Measurements from ENCODE around the gene CCR9. TPM values are rescaled to one million over a fixed set of nuclear protein-coding genes. Genes with fewer than 3 reads are reported as not detected.

The CCR9 gene
- total RNA-seq, 1 experiment from 2014 or later: not detected

- Histone ChIP-seq H3K27me3 (ENCODE audit: insufficient read depth, low read length) (no peaks in the 10 kb centered on the region), H2AFZ (ENCODE audit: low read depth, low read length, poor library complexity, severe bottlenecking) (no peak overlapping the region), H3K36me3 (ENCODE audit: control insufficient read depth in 1 of 2, insufficient read depth in 2 of 2, low read length in 2 of 2) (no peaks in the 10 kb centered on the region), H3K4me3 (replicated peaks in 1 of 2; ENCODE audit: low read depth in 1 of 2, low read length in 2 of 2) (no peak overlapping the region), H3K9me3 (ENCODE audit: control insufficient read depth in 1 of 2, insufficient read depth in 1 of 2, low read depth in 1 of 2, low read length in 2 of 2) (peaks cover 0 to 8% of the 10 kb centered on the region in 2 experiments; a peak in 3 of 4 replicates), H3K9ac (ENCODE audit: low read length) (no peak overlapping the region), H3K4me2 (ENCODE audit: low read length) (no peak overlapping the region), H3K27ac (ENCODE audit: low read depth, low read length) (no peak overlapping the region), H3K79me2 (ENCODE audit: insufficient read depth, low read length) (no peaks in the 10 kb centered on the region), H4K20me1 (ENCODE audit: insufficient read depth) (no peaks in the 10 kb centered on the region), H3K4me1 (ENCODE audit: control insufficient read depth in 1 of 2, insufficient read depth in 2 of 2, low read length in 2 of 2) (no peaks in the 10 kb centered on the region), H3K9me2 (ENCODE audit: insufficient read depth) (no peaks in the 10 kb centered on the region)
- POLR2A ChIA-PET: no interaction called here
- CTCF ChIA-PET: interaction anchor here (0.6 kb wide), 1 partner anchor 107 kb away, joined by 6 read pairs; no protein-coding TSS in a partner anchor
- RAD21 ChIA-PET (ENCODE audit: low non-redundant PET in 1 of 2, low total read pairs in 2 of 2, uncharacterized antibody in 2 of 2, unreplicated experiment in 2 of 2): no interaction called here
- DNase-seq (ENCODE audit: low read depth, low spot score) (no peak), ATAC-seq (no peak)
- BruUV-seq (replicated peaks): no TSS peak
- no peak for TF ChIP-seq RAD21 (IDR thresholded peaks at IDR 0.05; ENCODE audit: low read depth)
- no peak for TF ChIP-seq EZH2 (IDR thresholded peaks at IDR 0.05)
- TF ChIP-seq, protein P1, sequence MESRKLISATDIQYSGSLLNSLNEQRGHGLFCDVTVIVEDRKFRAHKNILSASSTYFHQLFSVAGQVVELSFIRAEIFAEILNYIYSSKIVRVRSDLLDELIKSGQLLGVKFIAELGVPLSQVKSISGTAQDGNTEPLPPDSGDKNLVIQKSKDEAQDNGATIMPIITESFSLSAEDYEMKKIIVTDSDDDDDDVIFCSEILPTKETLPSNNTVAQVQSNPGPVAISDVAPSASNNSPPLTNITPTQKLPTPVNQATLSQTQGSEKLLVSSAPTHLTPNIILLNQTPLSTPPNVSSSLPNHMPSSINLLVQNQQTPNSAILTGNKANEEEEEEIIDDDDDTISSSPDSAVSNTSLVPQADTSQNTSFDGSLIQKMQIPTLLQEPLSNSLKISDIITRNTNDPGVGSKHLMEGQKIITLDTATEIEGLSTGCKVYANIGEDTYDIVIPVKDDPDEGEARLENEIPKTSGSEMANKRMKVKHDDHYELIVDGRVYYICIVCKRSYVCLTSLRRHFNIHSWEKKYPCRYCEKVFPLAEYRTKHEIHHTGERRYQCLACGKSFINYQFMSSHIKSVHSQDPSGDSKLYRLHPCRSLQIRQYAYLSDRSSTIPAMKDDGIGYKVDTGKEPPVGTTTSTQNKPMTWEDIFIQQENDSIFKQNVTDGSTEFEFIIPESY (IDR thresholded peaks at IDR 0.05; ENCODE audit: extremely low read depth, insufficient replicate concordance, low read length): no peak
- no peak for TF ChIP-seq POLR2AphosphoS5 (IDR thresholded peaks at IDR 0.05; ENCODE audit: low read depth, low read length)
- TF ChIP-seq ZFX (IDR thresholded peaks at IDR 0.05): no peak
- TF ChIP-seq CEBPB (IDR thresholded peaks at IDR 0.05; ENCODE audit: low read depth): no peak
- no peak for TF ChIP-seq FOSL1 (IDR thresholded peaks at IDR 0.05; ENCODE audit: low read depth)
- TF ChIP-seq POLR2A (IDR thresholded peaks at IDR 0.05; ENCODE audit: borderline replicate concordance, extremely low read depth, insufficient read depth, insufficient read length): no peak
- TF ChIP-seq EGR1 (IDR thresholded peaks at IDR 0.05; ENCODE audit: low read depth): no peak
- TF ChIP-seq, protein P2, sequence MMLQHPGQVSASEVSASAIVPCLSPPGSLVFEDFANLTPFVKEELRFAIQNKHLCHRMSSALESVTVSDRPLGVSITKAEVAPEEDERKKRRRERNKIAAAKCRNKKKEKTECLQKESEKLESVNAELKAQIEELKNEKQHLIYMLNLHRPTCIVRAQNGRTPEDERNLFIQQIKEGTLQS (IDR thresholded peaks at IDR 0.05): no peak
- TF ChIP-seq, protein P3, sequence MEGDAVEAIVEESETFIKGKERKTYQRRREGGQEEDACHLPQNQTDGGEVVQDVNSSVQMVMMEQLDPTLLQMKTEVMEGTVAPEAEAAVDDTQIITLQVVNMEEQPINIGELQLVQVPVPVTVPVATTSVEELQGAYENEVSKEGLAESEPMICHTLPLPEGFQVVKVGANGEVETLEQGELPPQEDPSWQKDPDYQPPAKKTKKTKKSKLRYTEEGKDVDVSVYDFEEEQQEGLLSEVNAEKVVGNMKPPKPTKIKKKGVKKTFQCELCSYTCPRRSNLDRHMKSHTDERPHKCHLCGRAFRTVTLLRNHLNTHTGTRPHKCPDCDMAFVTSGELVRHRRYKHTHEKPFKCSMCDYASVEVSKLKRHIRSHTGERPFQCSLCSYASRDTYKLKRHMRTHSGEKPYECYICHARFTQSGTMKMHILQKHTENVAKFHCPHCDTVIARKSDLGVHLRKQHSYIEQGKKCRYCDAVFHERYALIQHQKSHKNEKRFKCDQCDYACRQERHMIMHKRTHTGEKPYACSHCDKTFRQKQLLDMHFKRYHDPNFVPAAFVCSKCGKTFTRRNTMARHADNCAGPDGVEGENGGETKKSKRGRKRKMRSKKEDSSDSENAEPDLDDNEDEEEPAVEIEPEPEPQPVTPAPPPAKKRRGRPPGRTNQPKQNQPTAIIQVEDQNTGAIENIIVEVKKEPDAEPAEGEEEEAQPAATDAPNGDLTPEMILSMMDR (IDR thresholded peaks at IDR 0.05 in 2 of 3, conservative IDR thresholded peaks at IDR 0.05 in 1 of 3; ENCODE audit: borderline replicate concordance in 1 of 3, insufficient read depth in 1 of 3, low read depth in 2 of 3, low read length in 2 of 3): no peak
- no peak for TF ChIP-seq SP1 (IDR thresholded peaks at IDR 0.05; ENCODE audit: low read depth)
- TF ChIP-seq EZH2phosphoT487 (IDR thresholded peaks at IDR 0.05; ENCODE audit: borderline replicate concordance): no peak
- no peak for TF ChIP-seq JUND (IDR thresholded peaks at IDR 0.05)
- TF ChIP-seq YY1 (IDR thresholded peaks at IDR 0.05; ENCODE audit: extremely low read depth, insufficient replicate concordance, low read depth, low read length): no peak
- no peak for TF ChIP-seq ELF1 (IDR thresholded peaks at IDR 0.05; ENCODE audit: borderline replicate concordance, low read depth)
- TF ChIP-seq CBX3 (IDR thresholded peaks at IDR 0.05; ENCODE audit: low read depth): no peak
- TF ChIP-seq REST (IDR thresholded peaks at IDR 0.05; ENCODE audit: low read depth): no peak
- no peak for TF ChIP-seq SIN3A (IDR thresholded peaks at IDR 0.05; ENCODE audit: low read depth)
- TF ChIP-seq SRF (IDR thresholded peaks at IDR 0.05; ENCODE audit: low read depth): no peak
- intact Hi-C loops (cut with micrococcal nuclease): no loop called here
Observed at GRCh38 chr3:45868213-45868612, 18.1 kb upstream of the CCR9 start.

Data from HCT116 (cell line).